ENCODE results near the gene CEMIP2.

GRCh38 chr9:71740199-71740598, 28.1 kb downstream of the CEMIP2 start:
- TF ChIP-seq CTCF (conservative IDR thresholded peaks at IDR 0.05 in 1 of 2, IDR thresholded peaks at IDR 0.05 in 1 of 2; ENCODE audit: low read depth in 1 of 2, low read length in 2 of 2), result no peak
- no peak for TF ChIP-seq EZH2 (IDR thresholded peaks at IDR 0.05; ENCODE audit: low read length, missing control alignments)

All from fibroblast of lung (primary cell).